ENCODE results near the gene NTN5.
"Not testable (repeated sequence)": the region's sequence is repeated elsewhere in the genome, so short reads cannot be mapped to it uniquely, and the experiment has no call there.

Gene NTN5, protein sequence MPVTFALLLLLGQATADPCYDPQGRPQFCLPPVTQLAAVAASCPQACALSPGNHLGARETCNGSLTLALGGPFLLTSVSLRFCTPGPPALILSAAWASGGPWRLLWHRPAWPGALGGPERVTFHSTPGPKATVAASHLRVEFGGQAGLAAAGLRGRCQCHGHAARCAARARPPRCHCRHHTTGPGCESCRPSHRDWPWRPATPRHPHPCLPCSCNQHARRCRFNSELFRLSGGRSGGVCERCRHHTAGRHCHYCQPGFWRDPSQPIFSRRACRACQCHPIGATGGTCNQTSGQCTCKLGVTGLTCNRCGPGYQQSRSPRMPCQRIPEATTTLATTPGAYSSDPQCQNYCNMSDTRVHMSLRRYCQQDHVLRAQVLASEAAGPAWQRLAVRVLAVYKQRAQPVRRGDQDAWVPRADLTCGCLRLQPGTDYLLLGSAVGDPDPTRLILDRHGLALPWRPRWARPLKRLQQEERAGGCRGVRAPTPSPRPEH
- total RNA-seq = 0.35 to 3.3 (median 1.1) reads per million in 3 donors

DNA sequence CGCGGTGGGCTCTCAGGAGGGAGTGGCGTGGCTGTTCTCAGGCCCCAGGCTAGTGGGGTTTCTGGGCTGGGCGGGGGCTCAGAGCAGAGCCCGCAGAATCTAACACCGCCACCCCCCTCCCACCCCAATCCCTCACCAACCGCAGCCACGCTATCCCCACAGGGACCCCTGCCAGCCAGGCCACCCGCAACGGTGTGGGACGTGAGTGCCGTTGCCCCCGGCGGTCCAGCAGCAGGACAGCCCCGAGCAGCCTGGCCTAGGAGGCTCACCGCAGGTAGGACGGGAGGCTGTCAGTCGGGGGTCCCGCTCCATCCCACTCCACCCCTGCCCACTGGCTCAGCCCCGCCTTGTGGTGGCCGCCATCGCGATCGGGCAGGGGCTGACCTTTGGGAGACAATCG is at the start of gene NTN5:
Gene NTN5 (minus strand): TSS at position 24 of the 400 bp plus-strand sequence. CDS start 2,031 bp downstream, outside the sequence.
- Histone ChIP-seq H3K36me3 (ENCODE audit: control insufficient read depth, insufficient read depth, low read length) (no peaks in the 10 kb centered on the region), H3K27me3 (replicated peaks; ENCODE audit: control insufficient read depth, insufficient read depth, low read length, poor library complexity, severe bottlenecking) (no peaks in the 10 kb centered on the region), H3K4me3 (ENCODE audit: insufficient read depth, low read depth, low read length, poor library complexity, severe bottlenecking) (no peak within 1 kb of the TSS), H3K27ac (ENCODE audit: insufficient read depth, low read length, poor library complexity, severe bottlenecking) (no peak within 1 kb of the TSS), H3K4me1 (ENCODE audit: control insufficient read depth, insufficient read depth, low read length, poor library complexity, severe bottlenecking) (no peaks in the 10 kb centered on the region), H3K9me3 (ENCODE audit: control insufficient read depth, low read length) (no peaks in the 10 kb centered on the region)
- no peak for DNase-seq

- DNase-seq = no peak
Observed at GRCh38 chr19:48722196-48722708, 49.4 kb upstream of the NTN5 start.

DNA sequence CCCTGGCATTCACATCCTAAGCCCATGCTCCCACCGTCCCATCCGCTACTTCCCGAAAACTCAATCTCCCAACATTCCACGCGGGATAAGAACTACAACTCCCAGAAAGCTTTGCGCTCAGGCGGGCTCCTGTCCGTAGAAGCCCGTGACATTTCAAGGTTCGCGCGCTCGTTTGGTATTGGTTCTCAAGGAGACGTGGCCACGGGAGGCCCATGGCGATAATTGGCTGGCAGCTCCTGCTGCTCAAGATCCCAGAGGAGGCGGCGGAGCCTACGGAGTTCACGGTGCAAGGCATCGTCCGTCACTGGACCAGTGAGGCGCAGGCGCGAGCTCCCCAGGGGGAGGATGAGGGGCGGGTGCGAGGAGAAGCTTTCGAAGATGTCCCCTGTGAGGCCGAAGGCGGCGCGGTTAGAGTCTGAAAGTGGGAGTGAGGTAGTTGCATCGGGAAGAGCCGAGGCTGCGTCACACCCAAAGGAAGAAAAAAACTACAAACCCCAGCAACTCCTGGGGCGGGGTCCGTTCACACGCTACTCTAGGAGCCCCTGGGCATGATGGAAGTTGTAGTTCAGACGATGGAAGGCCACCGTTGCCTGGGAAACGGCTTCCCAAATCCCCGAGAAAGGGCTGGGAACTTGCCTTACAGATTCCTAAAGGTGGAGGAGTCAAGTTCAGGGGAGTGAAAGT is 47.9 kb upstream of the NTN5 start:
- H3K27me3 ChIP-seq (replicated peaks; ENCODE audit: control insufficient read depth, insufficient read depth, low read length, poor library complexity, severe bottlenecking) = no peaks in the 10 kb centered on the region
- DNase-seq = peak; percentile 77 to 86 (median 86)
- peak overlapping the region; percentile 77 for H3K27ac ChIP-seq (ENCODE audit: insufficient read depth, low read length, poor library complexity, severe bottlenecking)
- no peaks in the 10 kb centered on the region for H3K36me3 ChIP-seq (ENCODE audit: control insufficient read depth, insufficient read depth, low read length)
- no peaks in the 10 kb centered on the region for H3K9me3 ChIP-seq (ENCODE audit: control insufficient read depth, low read length)
- H3K4me3 ChIP-seq (ENCODE audit: insufficient read depth, low read depth, low read length, poor library complexity, severe bottlenecking) = peak overlapping the region; percentile 71
- H3K4me1 ChIP-seq (ENCODE audit: control insufficient read depth, insufficient read depth, low read length, poor library complexity, severe bottlenecking) = peaks cover 10% of the 10 kb centered on the region

More at GRCh38 chr19:48722196-48722708, 49.4 kb upstream of the NTN5 start:
- peaks cover 10% of the 10 kb centered on the region for H3K4me1 ChIP-seq (ENCODE audit: control insufficient read depth, insufficient read depth, low read length, poor library complexity, severe bottlenecking)
- H3K27ac ChIP-seq (ENCODE audit: insufficient read depth, low read length, poor library complexity, severe bottlenecking) = no peak overlapping the region
- no peak overlapping the region for H3K4me3 ChIP-seq (ENCODE audit: insufficient read depth, low read depth, low read length, poor library complexity, severe bottlenecking)
- H3K36me3 ChIP-seq (ENCODE audit: control insufficient read depth, insufficient read depth, low read length) = no peaks in the 10 kb centered on the region
- H3K9me3 ChIP-seq (ENCODE audit: control insufficient read depth, low read length) = no peaks in the 10 kb centered on the region
- no peaks in the 10 kb centered on the region for H3K27me3 ChIP-seq (replicated peaks; ENCODE audit: control insufficient read depth, insufficient read depth, low read length, poor library complexity, severe bottlenecking)

DNA sequence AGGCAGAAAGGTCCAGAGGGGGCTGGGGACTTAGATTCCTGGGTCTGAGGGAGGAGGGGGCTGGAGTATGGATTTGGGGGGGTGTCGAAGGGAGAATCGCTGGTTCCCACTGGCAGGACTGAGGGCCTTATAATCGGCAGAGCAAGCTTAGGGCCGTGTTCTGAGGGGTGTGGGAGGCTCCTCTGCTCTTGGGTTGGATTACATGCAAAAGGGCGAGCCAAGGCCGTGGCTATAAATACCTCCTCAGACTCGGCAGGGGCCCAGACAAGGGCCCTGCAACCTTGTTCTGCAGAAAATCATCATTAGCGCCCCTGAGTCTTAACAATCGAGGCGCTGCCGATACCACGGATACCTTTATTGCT is 47.4 kb upstream of the NTN5 start:
- peak overlapping the region; percentile 77 for H3K27ac ChIP-seq (ENCODE audit: insufficient read depth, low read length, poor library complexity, severe bottlenecking)
- DNase-seq = no peak
- H3K4me3 ChIP-seq (ENCODE audit: insufficient read depth, low read depth, low read length, poor library complexity, severe bottlenecking) = peak overlapping the region; percentile 71
- H3K9me3 ChIP-seq (ENCODE audit: control insufficient read depth, low read length) = no peaks in the 10 kb centered on the region
- H3K4me1 ChIP-seq (ENCODE audit: control insufficient read depth, insufficient read depth, low read length, poor library complexity, severe bottlenecking) = peaks cover 7% of the 10 kb centered on the region
- H3K27me3 ChIP-seq (replicated peaks; ENCODE audit: control insufficient read depth, insufficient read depth, low read length, poor library complexity, severe bottlenecking) = no peaks in the 10 kb centered on the region
- no peaks in the 10 kb centered on the region for H3K36me3 ChIP-seq (ENCODE audit: control insufficient read depth, insufficient read depth, low read length)

DNA sequence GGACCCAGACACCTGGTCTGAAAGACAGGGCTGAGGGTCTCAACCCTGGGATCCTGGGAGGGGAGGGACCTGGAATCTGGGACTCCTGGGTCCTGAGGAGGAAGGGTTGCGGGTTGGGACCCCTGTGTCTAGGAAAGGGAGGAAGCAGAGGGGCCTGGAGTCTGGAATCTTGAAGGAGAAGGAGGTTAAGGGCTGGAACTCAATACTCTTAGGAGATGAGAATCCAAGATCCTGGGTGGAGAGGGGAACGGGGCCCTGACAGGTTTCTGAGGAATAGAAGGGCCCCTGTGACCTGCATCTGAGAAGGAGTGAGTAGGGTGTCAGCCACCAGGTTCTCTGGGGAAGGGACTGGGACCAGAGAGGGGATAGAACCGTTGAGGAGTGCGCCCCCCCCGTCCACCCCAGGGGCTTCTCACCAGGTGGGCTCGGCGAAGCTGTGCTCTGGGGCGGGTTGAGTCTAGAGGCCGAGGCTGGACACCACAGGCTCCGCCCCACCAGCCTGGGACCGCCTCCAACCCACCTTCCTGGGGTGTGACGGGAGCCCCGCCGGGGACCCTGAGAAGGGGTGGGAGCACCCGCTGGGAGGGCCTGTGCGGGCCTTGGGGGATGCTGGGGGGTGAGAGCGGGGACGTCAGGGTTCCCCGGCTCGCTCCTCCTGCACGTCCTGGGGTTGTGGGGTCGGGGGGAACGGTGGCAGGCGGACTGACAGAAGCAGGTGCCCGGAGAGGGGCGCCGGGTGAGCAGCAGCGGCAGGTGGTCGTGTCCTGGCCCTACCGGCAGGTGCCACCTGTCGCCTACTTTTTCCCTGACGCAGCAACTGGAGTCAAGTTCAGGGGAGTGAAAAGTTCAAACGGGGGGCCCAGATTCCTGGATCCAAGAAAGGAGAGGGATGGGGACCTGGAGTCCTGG is 46.7 kb upstream of the NTN5 start, which contains the start of gene MAMSTR:
Gene MAMSTR (minus strand): TSS at position 463 of the 909 bp plus-strand sequence. CDS start 694 bp downstream, outside the sequence.
- Histone ChIP-seq H3K9me3 (ENCODE audit: control insufficient read depth, low read length) (no peaks in the 10 kb centered on the region), H3K27me3 (replicated peaks; ENCODE audit: control insufficient read depth, insufficient read depth, low read length, poor library complexity, severe bottlenecking) (no peaks in the 10 kb centered on the region), H3K27ac (ENCODE audit: insufficient read depth, low read length, poor library complexity, severe bottlenecking) (peak within 1 kb of the TSS; percentile 77), H3K36me3 (ENCODE audit: control insufficient read depth, insufficient read depth, low read length) (no peaks in the 10 kb centered on the region), H3K4me1 (ENCODE audit: control insufficient read depth, insufficient read depth, low read length, poor library complexity, severe bottlenecking) (peaks cover 9% of the 10 kb centered on the region), H3K4me3 (ENCODE audit: insufficient read depth, low read depth, low read length, poor library complexity, severe bottlenecking) (peak within 1 kb of the TSS; percentile 71)
- no peak for DNase-seq

GRCh38 chr19:48718711-48719231 is 46.0 kb upstream of the NTN5 start:
- Histone ChIP-seq H3K27ac (ENCODE audit: insufficient read depth, low read length, poor library complexity, severe bottlenecking) (no peak overlapping the region), H3K4me3 (ENCODE audit: insufficient read depth, low read depth, low read length, poor library complexity, severe bottlenecking) (no peak overlapping the region), H3K4me1 (ENCODE audit: control insufficient read depth, insufficient read depth, low read length, poor library complexity, severe bottlenecking) (peaks cover 11% of the 10 kb centered on the region), H3K9me3 (ENCODE audit: control insufficient read depth, low read length) (no peaks in the 10 kb centered on the region), H3K27me3 (replicated peaks; ENCODE audit: control insufficient read depth, insufficient read depth, low read length, poor library complexity, severe bottlenecking) (no peaks in the 10 kb centered on the region), H3K36me3 (ENCODE audit: control insufficient read depth, insufficient read depth, low read length) (no peaks in the 10 kb centered on the region)
- DNase-seq = no peak

DNA sequence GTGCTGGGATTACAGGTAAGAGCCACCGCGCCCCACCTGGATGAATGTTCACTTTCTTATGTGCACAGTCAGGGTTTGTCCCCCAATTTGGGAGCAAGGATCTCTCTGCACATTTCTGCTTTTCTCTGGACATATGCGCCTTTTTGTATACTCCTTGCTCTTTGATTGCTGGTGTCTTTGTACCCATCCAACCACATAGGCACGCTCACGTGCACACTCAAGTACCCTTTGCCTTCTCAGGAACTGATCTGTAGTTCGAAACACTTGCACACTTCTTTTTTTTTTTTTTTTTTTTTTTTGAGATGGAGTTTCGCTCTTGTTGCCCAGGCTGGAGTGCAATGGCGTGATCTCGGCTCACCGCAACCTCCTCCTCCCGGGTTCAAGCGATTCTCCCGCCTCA is 45.3 kb upstream of the NTN5 start:
- H3K9me3 ChIP-seq (ENCODE audit: control insufficient read depth, low read length); H3K36me3 ChIP-seq (ENCODE audit: control insufficient read depth, insufficient read depth, low read length); DNase-seq; H3K27ac ChIP-seq (ENCODE audit: insufficient read depth, low read length, poor library complexity, severe bottlenecking); H3K4me3 ChIP-seq (ENCODE audit: insufficient read depth, low read depth, low read length, poor library complexity, severe bottlenecking); H3K27me3 ChIP-seq (replicated peaks; ENCODE audit: control insufficient read depth, insufficient read depth, low read length, poor library complexity, severe bottlenecking): not testable (repeated sequence)
- H3K4me1 ChIP-seq (ENCODE audit: control insufficient read depth, insufficient read depth, low read length, poor library complexity, severe bottlenecking) = peaks cover 17% of the 10 kb centered on the region

DNA sequence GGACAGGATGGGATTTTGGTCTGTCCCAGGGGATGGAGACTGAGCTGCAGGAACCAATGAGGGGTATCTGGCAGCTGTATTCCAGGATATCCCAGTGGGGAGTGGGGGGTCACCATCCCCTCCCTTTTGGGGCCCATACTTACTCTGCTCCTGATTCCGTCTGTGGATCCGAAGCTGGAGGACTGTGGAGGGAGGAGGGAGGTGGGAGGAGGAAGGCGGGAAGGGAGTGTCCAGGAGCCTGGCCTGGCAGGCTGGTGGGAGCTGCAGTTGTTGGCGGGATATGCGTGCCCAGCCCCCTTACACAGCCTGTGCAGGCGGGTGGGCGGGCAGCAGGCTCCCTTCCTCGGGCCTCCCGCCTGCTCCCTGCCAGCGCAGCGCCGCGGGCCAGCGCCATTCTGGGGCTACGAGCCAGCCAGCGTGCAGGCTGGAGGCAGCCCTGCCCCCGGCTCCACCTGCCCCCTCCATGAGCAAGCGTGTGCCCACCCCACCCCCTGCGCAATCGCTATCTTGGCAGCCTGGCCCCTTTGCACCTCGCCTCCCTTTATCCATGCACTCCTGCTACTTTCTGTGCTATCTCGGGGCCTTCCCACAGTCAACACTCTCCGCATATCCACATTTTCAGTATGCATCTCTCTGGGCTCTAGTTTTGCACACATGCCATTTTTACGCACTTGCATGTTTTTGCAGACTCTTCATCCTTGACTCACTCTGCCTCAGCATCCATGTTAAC is 43.9 kb upstream of the NTN5 start:
- Histone ChIP-seq H3K27ac (ENCODE audit: insufficient read depth, low read length, poor library complexity, severe bottlenecking) (no peak overlapping the region), H3K4me1 (ENCODE audit: control insufficient read depth, insufficient read depth, low read length, poor library complexity, severe bottlenecking) (peaks cover 20% of the 10 kb centered on the region), H3K9me3 (ENCODE audit: control insufficient read depth, low read length) (no peaks in the 10 kb centered on the region), H3K27me3 (replicated peaks; ENCODE audit: control insufficient read depth, insufficient read depth, low read length, poor library complexity, severe bottlenecking) (no peaks in the 10 kb centered on the region), H3K36me3 (ENCODE audit: control insufficient read depth, insufficient read depth, low read length) (no peaks in the 10 kb centered on the region), H3K4me3 (ENCODE audit: insufficient read depth, low read depth, low read length, poor library complexity, severe bottlenecking) (no peak overlapping the region)
- no peak for DNase-seq

Measured in effector memory CD4-positive, alpha-beta T cell (primary cell).